Mesodermal cell (in vitro differentiated cells): ENCODE data around the gene PLD6.

Experiments
- H3K27ac ChIP-seq: 2 replicates; pipeline ENCODE4 v1.7.0; 2013; ENCODE audit warnings: mild to moderate bottlenecking, low read depth, low read length, moderate library complexity; ENCODE audit not compliant: severe bottlenecking
- H3K36me3 ChIP-seq: 2 replicates; pipeline ENCODE4 v1.7.1; 2013; ENCODE audit warnings: mild to moderate bottlenecking, low read length, moderate library complexity; ENCODE audit not compliant: control insufficient read depth, insufficient read depth
- H3K4me1 ChIP-seq: one replicate; pipeline ENCODE4 v1.7.1; 2013; ENCODE audit warnings: mild to moderate bottlenecking, low read length; ENCODE audit not compliant: insufficient read depth, control insufficient read depth, poor library complexity, severe bottlenecking
- H3K4me3 ChIP-seq: 2 replicates; pipeline ENCODE4 v1.7.0; 2013; ENCODE audit warnings: low read length, control low read depth, mild to moderate bottlenecking; ENCODE audit not compliant: insufficient read depth, poor library complexity, severe bottlenecking; ENCODE audit errors: extremely low read depth
- H3K9me3 ChIP-seq: 2 replicates; pipeline ENCODE4 v1.7.1; 2013; ENCODE audit warnings: mild to moderate bottlenecking, low read length, moderate library complexity; ENCODE audit not compliant: control insufficient read depth
- WGBS, 2 experiments: methylation state at CpG; one replicate each; pipeline ENCODE4 v1.1.5; 2013; ENCODE audit warnings: missing lambda C conversion rate in 2 of 2; ENCODE audit not compliant: insufficient coverage in 2 of 2; 5-methylcytosine and 5-hydroxymethylcytosine counted together

Gene PLD6

DNA sequence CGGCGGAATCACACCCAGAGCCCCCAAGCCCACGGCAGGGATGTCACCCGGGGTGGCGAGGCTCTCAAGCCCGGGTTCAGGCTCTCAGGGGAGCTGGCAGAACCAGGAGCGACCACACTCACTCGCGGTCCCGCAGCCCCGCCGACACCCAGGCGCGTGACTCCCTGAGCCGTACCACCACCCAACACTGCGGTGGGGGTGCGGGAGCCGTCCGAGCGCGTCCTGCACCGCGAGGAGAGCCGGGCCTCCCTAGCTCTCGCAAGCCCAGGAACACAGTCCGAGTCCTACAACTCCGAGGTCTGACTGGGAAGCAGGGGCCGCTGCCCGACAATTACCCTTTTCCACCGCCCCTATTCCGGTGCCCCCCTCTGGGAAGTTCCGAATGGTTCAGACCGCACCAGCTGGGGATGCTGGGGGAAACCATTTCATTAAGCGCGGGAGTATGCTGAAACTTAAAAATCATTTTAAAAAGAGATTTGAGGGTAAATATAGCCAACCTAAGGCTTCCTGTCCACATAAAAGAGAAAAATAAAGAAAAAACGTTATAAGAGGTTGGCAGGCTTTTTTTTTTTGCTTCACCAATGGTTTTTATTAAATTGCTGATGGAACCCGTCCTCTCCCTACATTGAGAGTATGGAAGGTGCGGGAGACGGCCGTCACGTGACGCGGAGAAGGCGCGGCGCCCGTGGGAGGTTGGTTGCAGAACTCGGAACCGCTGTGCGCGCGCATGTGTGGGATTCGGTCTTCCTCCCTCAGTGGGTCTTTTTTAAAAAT is 31.1 kb upstream of the PLD6 start, which contains the start of gene FLCN:
Gene FLCN (minus strand): TSS at position 143 of the 774 bp plus-strand sequence. CDS start 9,031 bp downstream, outside the sequence.
- H3K27ac ChIP-seq: peak within 1 kb of the TSS; percentile 99
- H3K4me1 ChIP-seq: no peaks in the 10 kb centered on the region
- 0% methylated on average over 33 to 37 of the region's 53 CpGs for WGBS, 2 experiments
- H3K4me3 ChIP-seq: peak within 1 kb of the TSS; percentile 99
- no peaks in the 10 kb centered on the region for H3K9me3 ChIP-seq
- H3K36me3 ChIP-seq: peaks cover 7% of the 10 kb centered on the region

DNA sequence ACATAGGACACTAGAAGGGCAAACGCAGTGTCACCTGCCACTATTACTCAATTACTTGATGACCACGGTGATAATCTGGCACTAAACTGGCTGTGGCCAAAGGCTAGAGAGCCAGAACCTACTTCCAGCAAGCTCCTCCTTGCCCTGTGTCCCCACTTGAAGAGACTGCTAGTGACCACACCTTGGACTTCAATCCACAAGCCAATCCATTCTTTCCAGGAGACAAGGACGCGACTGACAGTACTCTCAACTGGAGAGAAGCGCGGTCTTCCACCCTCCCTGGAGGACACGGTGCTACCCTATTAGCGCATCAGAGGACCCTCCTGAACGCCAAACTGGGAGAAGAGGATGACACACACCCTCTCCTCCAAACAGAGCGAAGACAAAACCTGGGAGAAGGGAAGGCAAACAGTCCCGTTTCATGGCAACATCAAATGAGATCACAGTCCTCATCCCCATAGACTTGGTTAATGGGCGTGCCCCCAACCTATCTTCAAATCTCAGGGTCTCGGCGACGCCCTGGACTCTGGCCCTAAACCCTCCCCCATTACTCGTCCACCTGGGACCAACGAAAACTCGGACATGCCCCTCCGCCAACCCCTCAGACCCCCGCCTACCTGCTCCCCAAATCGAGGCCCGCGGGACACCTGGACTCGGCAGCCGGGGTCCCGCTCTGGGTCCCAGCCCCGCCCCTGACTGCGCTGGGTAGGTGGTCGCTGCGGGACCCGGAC is 30.3 kb upstream of the PLD6 start:
- no peaks in the 10 kb centered on the region for H3K4me1 ChIP-seq
- peak overlapping the region; percentile 99 for H3K27ac ChIP-seq
- H3K36me3 ChIP-seq: peaks cover 13% of the 10 kb centered on the region
- H3K9me3 ChIP-seq: no peaks in the 10 kb centered on the region
- H3K4me3 ChIP-seq: peak overlapping the region; percentile 99
- WGBS, 2 experiments: 1 to 5% methylated on average over 14 to 27 of the region's 31 CpGs

DNA sequence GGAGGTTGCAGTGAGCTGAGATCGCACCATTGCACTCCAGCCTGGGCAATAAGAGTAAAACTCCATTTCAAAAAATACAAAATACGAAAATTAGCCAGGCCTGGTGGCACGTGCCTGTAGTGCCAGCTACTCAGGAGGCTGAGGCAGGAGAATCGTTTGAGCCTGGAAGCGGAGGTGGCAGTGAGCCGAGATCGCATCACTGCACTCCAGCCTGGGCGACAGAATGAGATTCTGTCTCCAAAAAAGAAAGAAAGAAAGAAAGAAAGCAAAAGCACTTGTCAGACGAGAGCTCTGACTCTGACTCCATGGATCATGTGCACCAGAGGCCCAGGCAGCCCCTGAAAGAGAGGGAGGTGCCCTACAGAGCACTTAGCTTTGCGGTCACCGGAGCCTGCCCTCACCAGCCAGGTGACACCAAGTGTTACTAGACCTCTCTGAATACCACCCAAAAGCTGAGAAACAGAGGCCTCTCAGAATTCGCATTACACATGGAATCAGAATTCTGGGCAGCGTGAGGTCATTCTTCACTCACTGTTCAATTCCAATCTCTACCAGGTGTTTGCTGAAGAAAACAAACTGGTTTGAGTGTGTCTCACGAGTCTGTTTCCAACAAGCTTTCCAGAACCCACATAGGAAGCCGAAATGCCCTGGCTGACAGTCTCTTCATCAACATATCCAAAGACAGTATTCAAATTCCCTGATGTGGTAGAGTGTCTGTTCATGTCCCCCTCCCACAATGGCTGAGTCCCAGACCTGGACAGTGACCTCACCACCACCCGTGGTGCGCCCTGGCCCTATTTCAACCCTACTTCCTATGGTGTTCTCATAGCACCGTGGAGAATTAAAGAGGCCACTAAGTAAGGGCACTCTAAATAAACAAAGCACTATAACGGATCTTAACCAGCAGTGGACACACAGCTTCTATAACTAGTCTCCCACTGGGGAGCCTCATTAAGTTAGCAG is 29.4 kb upstream of the PLD6 start:
- H3K27ac ChIP-seq: no peak overlapping the region
- 80 to 91% methylated on average over 13 to 14 of the region's 19 CpGs for WGBS, 2 experiments

DNA sequence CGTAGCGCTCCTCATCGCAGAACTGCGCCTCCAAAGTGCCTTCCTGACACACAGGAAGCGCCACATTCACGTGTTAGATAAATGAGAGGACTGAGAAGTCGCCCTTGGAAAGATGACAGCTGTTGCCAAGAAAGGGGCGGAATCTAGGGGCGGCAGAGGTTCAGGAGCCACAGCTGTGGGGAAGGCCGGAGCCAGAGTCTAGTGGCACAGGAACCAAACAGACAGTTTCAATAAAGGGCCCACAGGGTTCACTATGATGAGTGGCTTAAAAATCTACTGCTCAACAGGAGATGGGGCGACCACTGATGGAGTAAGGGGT is 26.1 kb upstream of the PLD6 start:
- Histone ChIP-seq H3K36me3 (peaks cover 54% of the 10 kb centered on the region), H3K4me1 (no peaks in the 10 kb centered on the region), H3K9me3 (no peaks in the 10 kb centered on the region), H3K27ac (no peak overlapping the region), H3K4me3 (no peak overlapping the region)
- 90 to 98% methylated on average over 9 of the region's 11 CpGs for WGBS, 2 experiments

More for the DNA sequence above, 29.4 kb upstream of the PLD6 start:
- Histone ChIP-seq H3K9me3 (no peaks in the 10 kb centered on the region), H3K36me3 (peaks cover 23% of the 10 kb centered on the region), H3K4me3 (peak overlapping the region; percentile 99), H3K4me1 (no peaks in the 10 kb centered on the region)

DNA sequence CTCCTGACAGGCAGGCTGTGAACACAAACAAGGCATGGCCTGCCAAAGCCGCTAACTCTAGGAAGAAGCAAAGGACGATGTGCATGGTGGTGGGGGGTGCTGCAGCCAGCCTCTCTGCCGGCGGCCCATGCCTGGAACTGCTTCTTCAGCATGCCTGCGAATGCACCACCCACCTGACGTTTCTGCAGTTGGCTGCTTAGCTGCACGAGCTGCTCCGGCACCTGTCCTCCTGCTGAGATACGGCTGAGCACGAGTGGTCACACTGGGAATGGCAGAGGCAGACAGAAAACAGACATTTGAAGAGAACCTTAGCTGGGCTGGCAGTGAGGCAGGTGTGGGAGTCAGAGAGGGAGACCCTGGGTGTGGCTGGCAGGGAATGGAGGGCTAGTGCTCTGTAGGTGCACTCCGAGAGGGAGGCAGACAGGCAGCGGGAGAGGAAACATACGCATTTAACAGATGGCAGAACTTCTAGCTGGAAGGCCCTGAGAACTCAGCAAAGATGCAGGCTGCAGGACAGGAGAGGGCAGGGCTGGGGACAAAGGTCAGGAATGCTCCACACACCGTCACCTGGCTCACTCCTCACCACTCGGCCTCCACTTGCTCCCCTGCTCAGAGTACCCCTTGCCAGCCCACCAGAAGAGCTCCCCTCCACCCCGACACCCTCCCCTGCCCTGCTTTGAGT is 25.6 kb upstream of the PLD6 start:
- Histone ChIP-seq H3K27ac (no peak overlapping the region), H3K4me1 (no peaks in the 10 kb centered on the region), H3K9me3 (no peaks in the 10 kb centered on the region), H3K4me3 (no peak overlapping the region), H3K36me3 (peaks cover 58% of the 10 kb centered on the region)
- WGBS, 2 experiments: 90 to 95% methylated on average over 15 of the region's 16 CpGs

DNA sequence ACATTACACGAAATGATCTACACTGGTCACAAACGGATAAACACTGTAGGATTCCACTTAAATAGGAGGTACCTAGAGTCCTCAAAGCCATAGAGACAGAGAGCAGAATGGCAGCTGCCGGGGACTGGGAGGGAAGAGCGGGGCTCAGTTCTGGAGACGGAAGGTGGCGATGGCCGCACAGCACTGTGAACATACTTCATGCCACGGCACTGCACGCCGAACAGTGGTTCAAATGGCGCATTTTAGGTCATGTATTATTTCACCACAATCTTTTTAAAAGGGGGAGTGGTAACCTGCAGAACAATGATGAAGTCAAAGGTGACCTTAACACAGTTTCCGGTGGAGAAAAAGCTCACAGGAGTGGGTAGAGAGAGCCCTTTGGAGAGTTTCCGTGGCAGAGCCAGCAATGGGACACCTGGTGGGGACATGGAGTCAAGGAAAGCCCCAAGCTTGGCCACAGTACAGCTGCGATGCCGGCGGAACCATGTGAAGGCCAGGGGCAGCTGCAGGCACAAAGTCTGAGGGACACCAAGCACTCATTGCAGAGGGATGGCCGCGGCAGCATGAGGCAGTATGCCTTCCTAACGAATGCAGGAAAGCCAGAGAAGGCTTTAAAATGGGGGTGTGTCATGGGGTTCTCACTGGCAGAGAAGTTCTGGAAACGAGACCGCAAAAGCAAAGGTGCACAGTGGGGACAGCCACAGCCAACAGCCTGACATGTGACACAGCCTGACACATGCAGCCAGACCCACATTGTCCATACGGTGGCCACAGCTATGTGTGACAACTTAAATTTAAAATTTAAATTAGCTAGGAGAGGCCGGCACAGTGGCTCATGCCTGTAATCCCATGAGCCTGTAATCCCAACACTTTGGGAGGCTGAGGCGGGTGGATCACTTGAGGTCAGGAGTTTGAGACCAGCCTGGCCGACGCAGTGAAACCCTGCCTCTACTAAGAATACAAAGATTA is 23.6 kb upstream of the PLD6 start:
- WGBS, 2 experiments: 92 to 93% methylated on average over 19 to 25 of the region's 26 CpGs

DNA sequence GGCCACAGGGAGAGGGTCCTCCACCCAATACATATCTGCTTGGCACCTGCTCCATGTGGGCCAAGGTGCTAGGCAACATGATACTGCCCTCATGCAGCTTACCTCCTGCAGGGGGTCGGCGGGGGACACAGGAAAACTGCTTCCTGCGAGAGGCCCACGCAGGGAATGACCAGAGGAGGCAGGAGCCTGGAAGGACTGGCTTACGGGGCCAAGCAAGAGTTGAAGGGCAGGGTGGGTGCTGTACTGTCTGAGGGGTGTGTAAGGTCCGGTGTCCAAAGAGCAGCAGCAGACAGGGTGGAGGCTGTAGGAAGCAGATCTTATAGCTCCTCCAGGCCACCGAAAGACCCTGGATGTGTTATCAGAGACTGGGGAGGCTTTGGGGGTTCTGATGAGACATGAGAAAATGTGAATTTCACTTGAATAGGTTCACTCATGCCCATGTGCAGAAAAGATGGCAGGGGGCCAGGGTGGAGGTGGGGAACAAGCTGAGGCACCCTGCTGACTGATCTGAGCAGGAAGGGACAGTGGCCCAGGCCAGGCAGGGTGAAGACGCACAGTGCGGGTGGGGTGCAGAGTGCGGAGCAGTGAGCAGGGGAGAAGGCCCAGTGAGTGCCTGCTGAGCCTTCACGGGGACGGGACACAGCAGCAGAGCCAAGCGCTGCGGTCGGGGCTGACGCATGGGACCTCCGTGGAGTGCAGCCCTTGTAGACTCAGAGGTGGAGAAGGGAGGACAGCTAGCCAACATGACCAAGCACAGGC is 22.6 kb upstream of the PLD6 start:
- peaks cover 88% of the 10 kb centered on the region for H3K36me3 ChIP-seq
- H3K27ac ChIP-seq: no peak overlapping the region
- no peak overlapping the region for H3K4me3 ChIP-seq
- no peaks in the 10 kb centered on the region for H3K4me1 ChIP-seq
- 94 to 95% methylated on average over 10 to 17 of the region's 17 CpGs for WGBS, 2 experiments
- H3K9me3 ChIP-seq: no peaks in the 10 kb centered on the region

More for the DNA sequence above, 23.6 kb upstream of the PLD6 start:
- Histone ChIP-seq H3K4me1 (no peaks in the 10 kb centered on the region), H3K27ac (no peak overlapping the region), H3K4me3 (no peak overlapping the region), H3K36me3 (peaks cover 78% of the 10 kb centered on the region), H3K9me3 (no peaks in the 10 kb centered on the region)

DNA sequence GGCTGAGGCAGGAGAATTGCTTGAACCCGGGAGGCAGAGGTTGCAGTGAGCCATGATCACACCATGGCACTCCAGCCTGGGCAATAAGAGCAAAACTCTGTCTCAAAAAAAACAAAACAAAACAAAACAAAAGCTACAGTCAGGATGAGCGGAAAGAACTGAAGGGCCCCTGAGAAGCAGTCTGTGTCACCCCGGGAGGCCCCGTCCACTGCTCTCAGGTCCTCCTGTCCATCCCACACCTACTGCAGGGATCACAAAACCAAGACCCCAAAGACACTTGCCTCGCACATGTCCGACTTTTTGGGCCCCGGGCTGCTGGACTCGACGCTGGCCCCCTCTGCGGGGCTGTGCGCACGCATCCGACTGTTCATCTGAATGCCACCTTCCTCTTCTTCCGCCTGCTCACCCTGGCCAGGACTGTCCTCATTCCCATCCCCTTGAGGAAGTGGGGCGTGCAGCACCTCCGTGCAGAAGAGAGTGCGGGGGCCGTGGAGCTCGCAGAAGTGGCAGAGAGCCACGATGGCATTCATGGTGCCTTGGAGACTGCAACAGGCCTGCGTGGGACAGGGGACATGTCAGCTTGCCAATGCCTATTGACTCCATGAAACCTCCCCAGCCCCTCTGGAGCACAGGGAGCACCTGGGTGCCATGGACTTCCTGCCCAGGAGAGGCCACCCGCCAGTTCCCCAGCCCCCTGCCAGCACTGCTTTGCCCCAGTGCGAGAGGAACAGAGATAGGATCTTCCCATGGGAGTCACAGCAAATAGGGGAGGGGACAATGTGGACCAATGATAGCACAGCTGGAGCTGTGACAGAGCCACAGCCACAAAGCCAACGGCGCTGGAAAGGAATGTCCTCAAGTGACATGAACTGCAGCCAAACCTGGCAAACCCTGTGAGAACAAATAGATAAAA is 21.7 kb upstream of the PLD6 start:
- no peaks in the 10 kb centered on the region for H3K9me3 ChIP-seq
- H3K4me3 ChIP-seq: no peak overlapping the region
- no peak overlapping the region for H3K27ac ChIP-seq
- WGBS, 2 experiments: 96 to 97% methylated on average over 22 to 25 of the region's 25 CpGs
- no peaks in the 10 kb centered on the region for H3K4me1 ChIP-seq
- peaks cover 92% of the 10 kb centered on the region for H3K36me3 ChIP-seq
